HFFc6 (cell line): ENCODE data around the gene SDCCAG8. TPM values are rescaled to one million over a fixed set of nuclear protein-coding genes. Genes with fewer than 3 reads are reported as not detected.

Experiments
- DNase-seq: peaks from one replicate; pipeline ENCODE4 v3.0.0-alpha.2; 2018
- H3K27ac Mint-ChIP-seq: 2 replicates; pipeline ENCODE4 v1.8.0; 2020; ENCODE audit warnings: mild to moderate bottlenecking, mixed read lengths
- H3K27me3 Mint-ChIP-seq: 2 replicates; pipeline ENCODE4 v1.8.0; 2021; ENCODE audit warnings: mild to moderate bottlenecking, moderate library complexity, mixed read lengths; ENCODE audit not compliant: insufficient read depth
- H3K36me3 Mint-ChIP-seq: 2 replicates; pipeline ENCODE4 v1.8.0; 2021; ENCODE audit warnings: low read depth, mixed read lengths
- H3K4me1 Mint-ChIP-seq: 2 replicates; pipeline ENCODE4 v1.8.0; 2020; ENCODE audit warnings: low read depth, mixed read lengths
- H3K4me3 Mint-ChIP-seq: 2 replicates; pipeline ENCODE4 v1.8.0; 2020; ENCODE audit warnings: mild to moderate bottlenecking, moderate library complexity, mixed read lengths
- H3K9me3 Mint-ChIP-seq: 2 replicates; pipeline ENCODE4 v1.8.0; 2020; ENCODE audit warnings: mild to moderate bottlenecking, mixed read lengths
- CTCF ChIP-seq: fragments of 200-600 bp; sonication (generic); IDR thresholded peaks from 2 replicates; pipeline ENCODE4 v1.5.0; 2021; ENCODE audit warnings: antibody characterized with exemption, mild to moderate bottlenecking
- total RNA-seq, 6 experiments: library from RNA; stranded (reverse); fragmentation: NEBNext Ultra II Directional; extraction: Animal tissue kit (Norgen Biotek cat#: 25700); gene quantifications; 2 replicates in 1 of 6; 3 replicates in 5 of 6; pipeline ENCODE4 v1.2.3, GENCODE V29; 2021

SDCCAG8 gene
- total RNA-seq, 6 experiments from 2014 or later = 22.3 to 31.2 (median 26.1) TPM

GRCh38 chr1:243411472-243411871 is 155.6 kb downstream of the SDCCAG8 start:
- DNase-seq = no peak
- Mint-ChIP-seq H3K27me3 (no peaks in the 10 kb centered on the region), H3K27ac (no peak overlapping the region), H3K4me3 (no peak overlapping the region), H3K4me1 (peaks cover 25% of the 10 kb centered on the region), H3K36me3 (no peaks in the 10 kb centered on the region), H3K9me3 (no peaks in the 10 kb centered on the region)
- no peak for TF ChIP-seq CTCF

DNA sequence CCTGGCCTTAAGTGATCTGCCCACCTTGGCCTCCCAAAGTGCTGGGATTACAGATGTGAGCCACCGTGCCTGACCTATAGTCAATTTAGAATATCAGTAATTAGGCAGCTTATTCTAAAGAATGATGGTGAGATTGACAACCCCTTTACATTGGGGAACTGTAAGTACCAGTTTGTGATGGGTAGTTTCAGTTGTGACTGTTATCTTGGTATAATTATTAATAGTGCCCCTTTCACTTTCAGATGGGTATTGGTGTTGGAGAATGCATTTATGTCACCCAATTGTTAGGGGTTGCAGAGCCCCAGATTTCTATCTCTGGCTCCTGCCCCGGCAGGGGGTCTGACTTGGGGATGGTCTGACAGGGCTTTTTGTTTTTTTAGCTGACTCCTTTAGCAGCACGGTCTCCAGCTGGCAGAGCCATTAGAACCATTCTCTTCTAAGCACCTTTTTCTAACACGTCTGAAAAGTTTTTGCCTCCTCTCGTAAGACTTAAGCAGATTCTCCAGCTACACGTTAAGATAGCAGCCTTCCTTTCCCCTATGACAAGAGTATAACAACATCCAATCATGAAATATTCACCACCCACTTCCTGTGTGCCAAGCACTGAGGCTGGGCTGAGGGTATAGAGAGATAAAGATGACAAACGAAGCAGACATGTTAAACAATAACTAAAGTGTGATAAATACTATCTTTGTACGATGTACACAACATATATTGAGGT is 157.8 kb downstream of the SDCCAG8 start:
- H3K36me3 Mint-ChIP-seq = peaks cover 3% of the 10 kb centered on the region
- H3K27me3 Mint-ChIP-seq = no peaks in the 10 kb centered on the region
- no peak overlapping the region for H3K27ac Mint-ChIP-seq
- H3K4me1 Mint-ChIP-seq = peaks cover 4% of the 10 kb centered on the region
- no peak for TF ChIP-seq CTCF
- H3K9me3 Mint-ChIP-seq = no peaks in the 10 kb centered on the region
- no peak for DNase-seq
- no peak overlapping the region for H3K4me3 Mint-ChIP-seq

DNA sequence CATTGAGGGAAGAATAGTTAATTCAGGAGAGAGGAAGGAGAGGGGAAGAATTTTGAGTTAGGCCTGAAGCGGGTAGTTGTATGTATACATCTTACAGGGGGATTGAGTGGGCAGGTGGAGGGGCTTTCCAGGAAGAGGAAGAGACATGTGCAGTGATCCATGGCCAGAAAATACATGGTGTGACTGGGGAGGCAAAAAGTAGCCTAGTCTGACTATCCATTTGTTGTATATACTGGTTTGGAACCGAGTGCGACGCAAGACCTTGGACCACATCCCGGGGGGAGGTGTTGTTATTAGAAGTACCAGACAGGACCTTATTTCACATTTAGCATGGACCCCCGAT is 158.3 kb downstream of the SDCCAG8 start:
- Mint-ChIP-seq H3K27ac (no peak overlapping the region), H3K9me3 (no peaks in the 10 kb centered on the region), H3K4me3 (no peak overlapping the region), H3K4me1 (no peaks in the 10 kb centered on the region), H3K36me3 (peaks cover 8% of the 10 kb centered on the region), H3K27me3 (no peaks in the 10 kb centered on the region)
- DNase-seq = no peak
- TF ChIP-seq CTCF = no peak

DNA sequence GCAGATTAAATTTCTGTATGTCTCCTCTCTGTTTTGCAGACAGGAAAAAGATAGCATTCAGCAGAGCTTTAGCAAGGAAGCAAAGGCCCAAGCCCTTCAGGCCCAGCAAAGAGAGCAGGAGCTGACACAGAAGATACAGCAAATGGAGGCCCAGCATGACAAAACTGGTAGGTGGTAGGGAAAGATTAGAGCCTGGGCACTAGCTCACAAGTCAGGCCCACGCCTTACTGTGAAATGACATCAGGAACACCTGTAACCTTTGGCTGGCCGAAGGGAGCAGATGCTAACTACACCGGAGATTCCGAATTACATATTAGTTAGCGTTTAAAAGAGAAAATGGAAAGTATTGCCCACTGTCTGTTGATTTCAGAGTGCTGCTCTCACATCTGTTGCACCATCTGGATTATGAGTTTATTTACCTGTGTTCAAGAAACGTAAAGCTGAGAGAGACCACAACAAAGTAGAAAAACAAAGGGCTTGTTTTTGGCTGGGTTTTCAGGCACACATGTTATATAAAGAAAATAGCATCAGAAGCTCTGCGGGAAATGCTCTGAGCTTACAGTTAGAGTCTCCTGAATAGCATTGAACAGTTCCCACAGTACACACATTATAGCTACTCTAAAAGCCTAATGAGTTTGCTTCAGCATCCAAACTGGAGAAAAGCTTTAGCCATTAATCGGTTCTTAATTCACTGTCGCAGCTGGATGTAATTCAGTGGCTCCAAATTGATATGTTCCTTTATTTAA is 160.0 kb downstream of the SDCCAG8 start:
- H3K4me3 Mint-ChIP-seq = no peak overlapping the region
- TF ChIP-seq CTCF = no peak

GRCh38 chr1:243416495-243416894 is 160.7 kb downstream of the SDCCAG8 start:
- no peaks in the 10 kb centered on the region; the same call in 1 of the 2 replicates for H3K4me1 Mint-ChIP-seq
- no peak for DNase-seq
- H3K27ac Mint-ChIP-seq = no peak overlapping the region
- peaks cover 8% of the 10 kb centered on the region for H3K36me3 Mint-ChIP-seq
- H3K27me3 Mint-ChIP-seq = no peaks in the 10 kb centered on the region
- no peak overlapping the region for H3K4me3 Mint-ChIP-seq
- TF ChIP-seq CTCF = no peak
- no peaks in the 10 kb centered on the region for H3K9me3 Mint-ChIP-seq

More for the DNA sequence above, 160.0 kb downstream of the SDCCAG8 start:
- no peak overlapping the region for H3K27ac Mint-ChIP-seq
- no peak for DNase-seq
- peaks cover 8% of the 10 kb centered on the region for H3K36me3 Mint-ChIP-seq
- H3K27me3 Mint-ChIP-seq = no peaks in the 10 kb centered on the region
- no peaks in the 10 kb centered on the region for H3K4me1 Mint-ChIP-seq
- no peaks in the 10 kb centered on the region for H3K9me3 Mint-ChIP-seq
